Choroid plexus epithelial cell (primary cell): ENCODE data around the gene ZNF415.
"Not testable (repeated sequence)": the region's sequence is repeated elsewhere in the genome, so short reads cannot be mapped to it uniquely, and the experiment has no call there.

ENCODE experiments used
- DNase-seq: peaks from one replicate; pipeline ENCODE4 v3.0.0-alpha.2; 2010; ENCODE audit warnings: low read depth
- H3K4me3 ChIP-seq: 2 replicates; pipeline ENCODE4 v1.5.1; 2011; ENCODE audit warnings: low read depth, mild to moderate bottlenecking, control low read depth, low read length, moderate library complexity
- TF ChIP-seq, protein P1 (sequence below): conservative IDR thresholded peaks from 2 replicates; pipeline ENCODE4 v1.5.1; 2011; ENCODE audit warnings: low read depth, mild to moderate bottlenecking, control low read depth, inconsistent platforms, low read length, moderate library complexity

Gene ZNF415

DNA sequence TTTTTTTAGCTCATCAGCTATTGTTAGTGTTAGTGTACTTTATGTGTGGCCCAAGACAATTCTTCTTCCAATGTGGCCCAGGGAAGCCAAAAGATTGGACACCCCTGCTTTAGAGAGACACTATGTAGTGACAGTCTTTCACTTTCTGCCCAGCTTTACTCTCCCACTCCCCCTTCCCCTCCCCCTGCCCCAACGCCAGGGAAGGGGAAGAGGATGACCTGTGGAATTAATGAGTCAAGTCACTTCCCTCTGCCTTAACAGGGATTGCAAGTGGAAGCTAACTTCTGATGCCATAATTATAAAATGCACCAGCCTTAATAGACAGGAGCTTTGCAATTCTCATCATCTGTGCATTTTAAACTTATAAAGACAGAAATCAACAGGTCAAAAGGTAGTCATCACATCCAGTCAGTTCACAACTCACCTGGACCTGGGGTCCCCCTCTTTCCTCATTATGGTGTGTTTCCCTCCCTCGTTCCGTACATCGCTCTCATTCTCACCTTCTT lies 1.6 kb downstream of the ZNF415 start:
- TF ChIP-seq, protein P1, sequence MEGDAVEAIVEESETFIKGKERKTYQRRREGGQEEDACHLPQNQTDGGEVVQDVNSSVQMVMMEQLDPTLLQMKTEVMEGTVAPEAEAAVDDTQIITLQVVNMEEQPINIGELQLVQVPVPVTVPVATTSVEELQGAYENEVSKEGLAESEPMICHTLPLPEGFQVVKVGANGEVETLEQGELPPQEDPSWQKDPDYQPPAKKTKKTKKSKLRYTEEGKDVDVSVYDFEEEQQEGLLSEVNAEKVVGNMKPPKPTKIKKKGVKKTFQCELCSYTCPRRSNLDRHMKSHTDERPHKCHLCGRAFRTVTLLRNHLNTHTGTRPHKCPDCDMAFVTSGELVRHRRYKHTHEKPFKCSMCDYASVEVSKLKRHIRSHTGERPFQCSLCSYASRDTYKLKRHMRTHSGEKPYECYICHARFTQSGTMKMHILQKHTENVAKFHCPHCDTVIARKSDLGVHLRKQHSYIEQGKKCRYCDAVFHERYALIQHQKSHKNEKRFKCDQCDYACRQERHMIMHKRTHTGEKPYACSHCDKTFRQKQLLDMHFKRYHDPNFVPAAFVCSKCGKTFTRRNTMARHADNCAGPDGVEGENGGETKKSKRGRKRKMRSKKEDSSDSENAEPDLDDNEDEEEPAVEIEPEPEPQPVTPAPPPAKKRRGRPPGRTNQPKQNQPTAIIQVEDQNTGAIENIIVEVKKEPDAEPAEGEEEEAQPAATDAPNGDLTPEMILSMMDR = no peak
- H3K4me3 ChIP-seq = no peak overlapping the region
- peak; percentile 6 for DNase-seq

DNA sequence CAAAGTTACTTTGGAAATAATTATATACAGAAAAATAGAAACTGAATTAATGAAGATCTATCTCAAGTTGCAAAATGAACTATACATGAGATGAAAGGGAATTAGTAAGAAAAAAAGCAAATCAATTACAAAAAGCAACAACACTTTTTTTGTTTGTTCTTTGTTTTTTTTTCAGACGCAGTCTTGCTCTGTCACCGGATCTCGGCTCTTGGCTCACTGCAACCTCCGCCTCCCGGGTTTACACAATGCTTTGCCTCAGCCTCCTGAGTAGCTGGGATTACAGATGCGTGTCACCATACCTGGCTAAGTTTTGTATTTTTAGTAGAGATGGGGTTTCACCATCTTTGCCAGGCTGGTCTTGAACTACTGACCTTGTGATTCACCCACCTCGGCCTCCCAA lies 2.2 kb downstream of the ZNF415 start:
- TF ChIP-seq, protein P1 = no peak
- H3K4me3 ChIP-seq = no peak overlapping the region
- peak; percentile 41 for DNase-seq

DNA sequence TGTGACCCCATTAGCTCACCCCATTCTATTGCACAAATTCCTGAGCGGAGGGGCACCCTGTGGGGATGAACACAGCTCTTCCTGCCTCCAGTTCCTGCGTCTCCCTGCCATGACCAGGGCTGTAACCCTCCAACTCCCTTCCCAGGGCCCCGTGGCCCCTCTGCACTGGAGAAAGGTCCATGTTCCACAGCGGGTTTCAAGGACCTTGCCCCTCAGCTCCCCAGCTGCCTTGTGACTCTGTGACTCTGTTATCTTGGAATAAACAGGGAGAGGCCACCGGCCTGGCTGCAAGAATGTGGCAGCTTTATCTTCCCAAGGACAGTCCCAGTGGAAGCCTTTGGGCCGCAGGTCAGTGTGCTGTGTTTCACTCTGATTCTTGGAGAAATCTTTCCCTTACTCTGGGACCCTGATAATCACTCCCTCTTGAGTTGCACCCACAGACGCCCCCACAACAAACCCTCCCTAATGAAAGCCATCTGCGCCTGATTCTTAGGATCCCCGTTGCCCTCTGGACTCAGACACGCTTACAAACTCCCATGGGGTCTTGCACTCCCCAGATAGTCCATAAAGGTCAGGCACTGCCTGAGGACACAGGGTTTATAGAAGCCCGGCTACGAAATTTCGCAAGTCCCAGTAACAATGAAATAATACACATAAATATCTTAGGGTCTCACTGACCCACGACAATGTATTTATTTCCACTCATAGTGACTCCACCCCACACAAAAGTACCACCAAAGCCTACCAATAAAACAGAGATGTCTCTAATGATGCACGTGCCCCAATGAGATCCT lies 5.8 kb downstream of the ZNF415 start:
- DNase-seq, H3K4me3 ChIP-seq: not testable (repeated sequence)

GRCh38 chr19:53123400-53123799 lies 9.3 kb downstream of the ZNF415 start:
- TF ChIP-seq, protein P1 = no peak

GRCh38 chr19:53112286-53112685 lies 20.4 kb downstream of the ZNF415 start:
- DNase-seq = peak; percentile 23
- H3K4me3 ChIP-seq = no peak overlapping the region
- TF ChIP-seq, protein P1 = no peak

More at GRCh38 chr19:53123400-53123799, 9.3 kb downstream of the ZNF415 start:
- no peak overlapping the region for H3K4me3 ChIP-seq
- no peak for DNase-seq

DNA sequence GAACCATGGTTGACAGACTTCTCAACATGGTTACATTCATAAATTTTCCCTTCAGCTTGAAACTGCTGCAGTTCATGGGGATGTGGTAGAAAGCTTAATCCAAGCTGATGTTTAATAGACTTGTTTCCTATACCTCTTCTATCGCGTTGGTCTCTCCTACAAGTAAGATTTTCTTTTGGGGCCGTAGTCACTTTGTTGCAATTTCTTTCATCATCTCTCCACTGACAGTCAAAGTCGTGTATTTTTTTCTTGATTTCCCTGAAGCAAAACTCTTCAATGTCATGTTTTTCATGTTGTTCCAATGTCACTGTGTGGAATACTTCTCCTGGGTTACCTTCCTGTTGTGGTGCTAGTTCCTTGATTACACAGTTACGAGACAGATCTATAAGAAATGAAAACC lies 23.2 kb downstream of the ZNF415 start:
- DNase-seq = no peak
- no peak overlapping the region for H3K4me3 ChIP-seq
- TF ChIP-seq, protein P1 = no peak

- H3K4me3 ChIP-seq = peak within 1 kb of the TSS; percentile 96
- peak; percentile 98 for DNase-seq
- TF ChIP-seq, protein P1 = no peak
Observed at GRCh38 chr19:53103234-53104203, 29.2 kb downstream of the ZNF415 start, which contains the start of gene ZNF160. Gene ZNF160 (minus strand): TSS chr19:53103422. CDS start chr19:53086276, 17,146 bp downstream.
